PC-3 (cell line): ENCODE measurements around the gene SIX4. TPM values are rescaled to one million over a fixed set of nuclear protein-coding genes. Genes with fewer than 3 reads are reported as not detected.

Source experiments
- ATAC-seq: fragments of 200-7000 bp; cut with Tn5 transposase; 2 replicates; pipeline ENCODE4 v1.9.1; 2020; ENCODE audit warnings: mild to moderate bottlenecking, moderate library complexity
- BruUV-seq: library from RNA; stranded (reverse); fragments of 400-500 nt; replicated peaks from 2 replicates; lab custom pipeline; 2021; lab: Mats Ljungman, UMichigan
- CTCF ChIA-PET: fragments of 300-600 bp; sonication (Branson Sonifier 250); formaldehyde crosslinking; loops from one replicate; lab custom pipeline; 2022; ENCODE audit warnings: antibody characterized with exemption; lab: Charles Lee
- POLR2A ChIA-PET: fragments of 300-600 bp; sonication (Branson Sonifier 250); formaldehyde crosslinking; loops from one replicate; lab custom pipeline; 2022; ENCODE audit warnings: antibody characterized with exemption; ENCODE audit not compliant: unreplicated experiment; lab: Charles Lee
- DNase-seq: peaks from one replicate; pipeline ENCODE4 v3.0.0-alpha.2; 2015
- H2AFZ ChIP-seq: fragments of 300-600 bp; sonication (generic); 2 replicates; pipeline ENCODE4 v1.6.0; 2016; ENCODE audit warnings: antibody characterized with exemption, low read length
- H3F3A ChIP-seq: fragments of 300-600 bp; sonication (generic); one replicate; pipeline ENCODE4 v1.6.0; 2017; ENCODE audit warnings: antibody characterized with exemption, low read length, control low read depth, mild to moderate bottlenecking; ENCODE audit not compliant: unreplicated experiment
- H3K27ac ChIP-seq: fragments of 300-600 bp; sonication (generic); 2 replicates; pipeline ENCODE4 v1.5.1; 2016; ENCODE audit warnings: mild to moderate bottlenecking, low read length
- H3K27me3 ChIP-seq: fragments of 300-600 bp; sonication (generic); 2 replicates; pipeline ENCODE4 v1.6.1; 2016; ENCODE audit warnings: low read length, mixed read lengths
- H3K36me3 ChIP-seq: fragments of 300-600 bp; sonication (generic); 2 replicates; pipeline ENCODE4 v1.6.1; 2016; ENCODE audit warnings: low read depth, mixed run types, low read length, mixed read lengths
- H3K4me1 ChIP-seq: fragments of 300-600 bp; sonication (generic); 2 replicates; pipeline ENCODE4 v1.5.1; 2016; ENCODE audit warnings: low read length; ENCODE audit not compliant: insufficient read depth
- H3K4me2 ChIP-seq: fragments of 300-600 bp; sonication (generic); 2 replicates; pipeline ENCODE4 v1.6.0; 2016; ENCODE audit warnings: low read length
- H3K4me3 ChIP-seq: fragments of 300-600 bp; sonication (generic); 2 replicates; pipeline ENCODE4 v1.5.1; 2016; ENCODE audit warnings: mild to moderate bottlenecking, low read length, mixed read lengths
- H3K79me2 ChIP-seq: fragments of 300-600 bp; sonication (generic); 2 replicates; pipeline ENCODE4 v1.6.1; 2017; ENCODE audit warnings: low read length, mixed read lengths
- H3K9ac ChIP-seq: fragments of 300-600 bp; sonication (generic); 2 replicates; pipeline ENCODE4 v1.6.0; 2016; ENCODE audit warnings: mild to moderate bottlenecking, low read length
- H3K9me2 ChIP-seq: fragments of 300-600 bp; sonication (generic); replicated peaks from 2 replicates; pipeline ENCODE4 v1.6.1; 2016; ENCODE audit warnings: mixed run types, low read length, mixed read lengths
- H3K9me3 ChIP-seq: fragments of 300-600 bp; sonication (generic); 2 replicates; pipeline ENCODE4 v1.6.1; 2016; ENCODE audit warnings: low read length, mixed read lengths
- H4K20me1 ChIP-seq: fragments of 300-600 bp; sonication (generic); 2 replicates; pipeline ENCODE4 v1.6.1; 2016; ENCODE audit warnings: low read length, mixed read lengths
- EZH2 ChIP-seq: fragments of 300-600 bp; sonication (generic); IDR thresholded peaks from one replicate; pipeline ENCODE4 v1.6.1; 2017; ENCODE audit warnings: antibody characterized with exemption, mild to moderate bottlenecking, low read length; ENCODE audit not compliant: unreplicated experiment
- EZH2phosphoT487 ChIP-seq: fragments of 300-600 bp; sonication (generic); IDR thresholded peaks from 2 replicates; pipeline ENCODE4 v1.6.1; 2018; ENCODE audit warnings: mild to moderate bottlenecking, antibody characterized with exemption, low read length, borderline replicate concordance
- intact Hi-C: fragments of 100-400 bp; cut with micrococcal nuclease; formaldehyde crosslinking; loops from 2 replicates; pipeline ENCODE4 v1.9.0; 2023
- total RNA-seq: library from RNA; depleted of rRNA; stranded (reverse); fragments of >200 nt; gene quantifications from 2 replicates; pipeline ENCODE4 v1.2.3, GENCODE V29; 2014; rRNA removed
- TF ChIP-seq, protein P1 (sequence below): fragments of 300-600 bp; sonication (generic); conservative IDR thresholded peaks from 2 replicates; pipeline ENCODE4 v1.5.1; 2017; ENCODE audit warnings: antibody characterized with exemption, low read depth, mild to moderate bottlenecking, low read length

Gene SIX4
- total RNA-seq, 1 experiment from 2014 or later = 29.2 TPM

DNA sequence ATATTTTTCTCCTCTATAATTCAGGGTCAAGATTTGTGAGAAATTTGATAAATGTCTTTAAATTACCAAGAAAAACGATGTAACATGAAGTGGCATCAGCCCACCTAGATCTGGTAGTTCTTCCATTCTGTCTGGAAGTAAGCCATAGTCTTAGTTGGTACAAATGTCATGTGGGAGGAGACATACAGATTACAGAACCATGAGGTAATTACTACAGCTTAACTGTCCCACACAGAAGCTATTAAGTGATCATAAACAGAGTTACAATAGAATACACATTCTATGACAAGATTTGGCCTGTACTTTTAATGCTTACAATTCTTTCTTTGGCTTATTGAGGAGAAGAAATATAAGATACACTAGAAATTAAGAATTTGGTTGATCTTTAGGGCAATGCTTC is 61.2 kb downstream of the SIX4 start:
- intact Hi-C loops = no loop called here
- Histone ChIP-seq H3K36me3 (no peaks in the 10 kb centered on the region), H3K27me3 (no peaks in the 10 kb centered on the region), H3K9me3 (no peaks in the 10 kb centered on the region), H3K4me3 (no peak overlapping the region), H2AFZ (no peak overlapping the region), H3K9me2 (no peaks in the 10 kb centered on the region), H3K4me1 (peaks cover 30% of the 10 kb centered on the region), H3K4me2 (no peak overlapping the region), H4K20me1 (no peaks in the 10 kb centered on the region), H3K79me2 (no peaks in the 10 kb centered on the region), H3K27ac (no peak overlapping the region), H3K9ac (no peak overlapping the region), H3F3A (no peaks in the 10 kb centered on the region)
- BruUV-seq = no TSS peak
- CTCF ChIA-PET = no interaction called here
- POLR2A ChIA-PET = no interaction called here
- TF ChIP-seq, protein P1, sequence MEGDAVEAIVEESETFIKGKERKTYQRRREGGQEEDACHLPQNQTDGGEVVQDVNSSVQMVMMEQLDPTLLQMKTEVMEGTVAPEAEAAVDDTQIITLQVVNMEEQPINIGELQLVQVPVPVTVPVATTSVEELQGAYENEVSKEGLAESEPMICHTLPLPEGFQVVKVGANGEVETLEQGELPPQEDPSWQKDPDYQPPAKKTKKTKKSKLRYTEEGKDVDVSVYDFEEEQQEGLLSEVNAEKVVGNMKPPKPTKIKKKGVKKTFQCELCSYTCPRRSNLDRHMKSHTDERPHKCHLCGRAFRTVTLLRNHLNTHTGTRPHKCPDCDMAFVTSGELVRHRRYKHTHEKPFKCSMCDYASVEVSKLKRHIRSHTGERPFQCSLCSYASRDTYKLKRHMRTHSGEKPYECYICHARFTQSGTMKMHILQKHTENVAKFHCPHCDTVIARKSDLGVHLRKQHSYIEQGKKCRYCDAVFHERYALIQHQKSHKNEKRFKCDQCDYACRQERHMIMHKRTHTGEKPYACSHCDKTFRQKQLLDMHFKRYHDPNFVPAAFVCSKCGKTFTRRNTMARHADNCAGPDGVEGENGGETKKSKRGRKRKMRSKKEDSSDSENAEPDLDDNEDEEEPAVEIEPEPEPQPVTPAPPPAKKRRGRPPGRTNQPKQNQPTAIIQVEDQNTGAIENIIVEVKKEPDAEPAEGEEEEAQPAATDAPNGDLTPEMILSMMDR = no peak
- TF ChIP-seq EZH2 (no peak), EZH2phosphoT487 (no peak)
- ATAC-seq (no peak), DNase-seq (no peak)

DNA sequence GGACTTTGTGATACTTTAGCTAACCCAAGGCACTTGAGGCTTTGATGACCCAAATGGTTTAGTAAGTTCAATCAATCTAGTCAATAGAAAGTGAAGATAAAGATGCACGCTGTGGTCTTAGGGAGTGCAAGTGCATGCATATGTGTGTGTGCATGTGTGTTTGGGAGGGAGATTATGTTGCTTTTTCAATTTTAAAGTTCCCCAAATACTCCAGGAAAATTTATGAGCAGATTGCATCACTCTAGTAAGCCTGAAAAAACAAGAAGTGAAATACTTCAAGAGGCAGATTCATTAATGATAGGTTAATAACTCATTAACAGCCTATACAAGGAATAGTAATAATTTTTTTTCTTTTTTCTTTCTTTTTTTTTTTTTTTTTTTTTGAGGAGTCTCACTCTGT is 62.4 kb downstream of the SIX4 start:
- intact Hi-C loops = no loop called here
- no TSS peak for BruUV-seq
- Histone ChIP-seq H2AFZ (no peak overlapping the region), H3K27ac (no peak overlapping the region), H3K27me3 (no peaks in the 10 kb centered on the region), H4K20me1 (no peaks in the 10 kb centered on the region), H3K4me3 (no peak overlapping the region), H3K4me1 (peaks cover 37% of the 10 kb centered on the region), H3K9ac (no peak overlapping the region), H3K9me2 (no peaks in the 10 kb centered on the region), H3K36me3 (no peaks in the 10 kb centered on the region), H3K4me2 (no peak overlapping the region), H3K79me2 (no peaks in the 10 kb centered on the region), H3F3A (no peaks in the 10 kb centered on the region), H3K9me3 (no peaks in the 10 kb centered on the region)
- TF ChIP-seq EZH2phosphoT487 = no peak
- TF ChIP-seq EZH2 = no peak
- TF ChIP-seq, protein P1 = no peak
- ChIA-PET POLR2A (no interaction called here), CTCF (no interaction called here)
- ATAC-seq (no peak), DNase-seq (no peak)

Other genes starting within 250 kb of the SIX4 start
- gene C14orf39, start 238.3 kb downstream of the SIX4 start, total RNA-seq = 0.17 and 0.47 TPM in 2 replicates
- not detected in 2 replicates for gene SIX6, start 215.2 kb downstream of the SIX4 start, total RNA-seq
- 16.5 and 18.2 TPM in 2 replicates for gene SIX1, start 74.9 kb downstream of the SIX4 start, total RNA-seq
- gene MNAT1, start 10.4 kb upstream of the SIX4 start, total RNA-seq = 88.6 and 95.7 TPM in 2 replicates